Neural cell (in vitro differentiated cells): ENCODE results near the gene FSD1L. TPM values are rescaled to one million over a fixed set of nuclear protein-coding genes. Genes with fewer than 3 reads are reported as not detected.

Source experiments
- H2AFZ ChIP-seq: fragments of 200-600, 300-800 bp; sonication (generic), shearing (Covaris generic); 2 replicates; pipeline ENCODE4 v1.6.0; 2014; ENCODE audit warnings: low read depth, mild to moderate bottlenecking, antibody characterized with exemption, low read length, moderate library complexity
- H3F3A ChIP-seq: fragments of 200-600 bp; shearing (Covaris generic); 2 replicates; pipeline ENCODE4 v1.6.1; 2016; ENCODE audit warnings: mild to moderate bottlenecking, moderate library complexity, mixed read lengths, antibody characterized with exemption, low read length; ENCODE audit not compliant: insufficient read depth, poor library complexity, severe bottlenecking
- H3K27ac ChIP-seq: fragments of 200-600, 300-800 bp; sonication (generic), shearing (Covaris generic); 2 replicates; pipeline ENCODE4 v1.5.1; 2014; ENCODE audit warnings: mild to moderate bottlenecking, low read length, moderate library complexity
- H3K27me3 ChIP-seq: fragments of 300-800, 200-600 bp; sonication (generic), shearing (Covaris generic); 2 replicates; pipeline ENCODE4 v1.6.0; 2014; ENCODE audit warnings: mild to moderate bottlenecking, low read depth, low read length, moderate library complexity; ENCODE audit not compliant: insufficient read depth
- H3K36me3 ChIP-seq: fragments of 300-800, 200-600 bp; sonication (generic), shearing (Covaris generic); 2 replicates; pipeline ENCODE4 v1.5.1; 2014; ENCODE audit warnings: mild to moderate bottlenecking, antibody characterized with exemption, low read length, moderate library complexity; ENCODE audit not compliant: insufficient read depth
- H3K4me2 ChIP-seq: fragments of 300-800, 200-600 bp; sonication (generic), shearing (Covaris generic); 2 replicates; pipeline ENCODE4 v1.6.0; 2014; ENCODE audit warnings: mild to moderate bottlenecking, low read length
- H3K4me3 ChIP-seq: fragments of 300-800, 200-600 bp; sonication (generic), shearing (Covaris generic); 2 replicates; pipeline ENCODE4 v1.5.1; 2014; ENCODE audit warnings: mild to moderate bottlenecking, low read length, moderate library complexity
- H3K79me2 ChIP-seq: fragments of 200-600 bp; shearing (Covaris generic); replicated peaks from 2 replicates; pipeline ENCODE4 v1.6.0; 2014; ENCODE audit warnings: mild to moderate bottlenecking, low read length, moderate library complexity; ENCODE audit not compliant: insufficient read depth
- H3K9ac ChIP-seq: fragments of 300-800, 200-600 bp; sonication (generic), shearing (Covaris generic); 2 replicates; pipeline ENCODE4 v1.6.1; 2016; ENCODE audit warnings: mild to moderate bottlenecking, low read length, mixed read lengths
- H3K9me2 ChIP-seq: fragments of 200-600 bp; shearing (Covaris generic); 2 replicates; pipeline ENCODE4 v1.6.1; 2016; ENCODE audit warnings: mild to moderate bottlenecking, low read length, mixed read lengths; ENCODE audit not compliant: insufficient read depth
- H3K9me3 ChIP-seq: fragments of 200-600, 300-800 bp; sonication (generic), shearing (Covaris generic); 2 replicates; pipeline ENCODE4 v1.6.1; 2016; ENCODE audit warnings: mild to moderate bottlenecking, mixed run types, low read length, moderate library complexity, mixed read lengths
- H4K20me1 ChIP-seq: fragments of 200-600 bp; shearing (Covaris generic); 2 replicates; pipeline ENCODE4 v1.6.1; 2016; ENCODE audit warnings: mild to moderate bottlenecking, mixed run types; ENCODE audit not compliant: insufficient read depth
- CTCF ChIP-seq: fragments of 450-650 bp; IDR thresholded peaks from 2 replicates; pipeline ENCODE4 v1.5.1; 2014; ENCODE audit warnings: antibody characterized with exemption, mild to moderate bottlenecking, moderate library complexity; ENCODE audit not compliant: poor library complexity, severe bottlenecking
- EP300 ChIP-seq: fragments of 450-650 bp; conservative IDR thresholded peaks from 2 replicates; pipeline ENCODE4 v1.6.1; 2014; ENCODE audit warnings: antibody characterized with exemption, mild to moderate bottlenecking, moderate library complexity; ENCODE audit not compliant: poor library complexity, severe bottlenecking
- EZH2 ChIP-seq: fragments of 200-600, 300-800 bp; shearing (Covaris generic), sonication (generic); IDR thresholded peaks from 2 replicates; pipeline ENCODE4 v1.6.1; 2014; ENCODE audit warnings: antibody characterized with exemption, low read length, borderline replicate concordance, mild to moderate bottlenecking; ENCODE audit not compliant: insufficient read depth, poor library complexity, severe bottlenecking
- MXI1 ChIP-seq: fragments of 450-650 bp; conservative IDR thresholded peaks from 2 replicates; pipeline ENCODE4 v1.6.1; 2014; ENCODE audit warnings: antibody characterized with exemption, mild to moderate bottlenecking; ENCODE audit not compliant: poor library complexity, severe bottlenecking
- POLR2AphosphoS5 ChIP-seq: IDR thresholded peaks from 2 replicates; pipeline ENCODE4 v1.6.1; 2012
- RAD21 ChIP-seq: fragments of 450-650 bp; conservative IDR thresholded peaks from 2 replicates; pipeline ENCODE4 v1.6.1; 2014; ENCODE audit warnings: antibody characterized with exemption, mild to moderate bottlenecking, moderate library complexity
- SMC3 ChIP-seq: fragments of 450-650 bp; conservative IDR thresholded peaks from 2 replicates; pipeline ENCODE4 v1.6.1; 2014; ENCODE audit warnings: antibody characterized with exemption, mild to moderate bottlenecking, moderate library complexity; ENCODE audit not compliant: poor library complexity
- TAF1 ChIP-seq: IDR thresholded peaks from 2 replicates; pipeline ENCODE4 v1.6.1; 2012; ENCODE audit warnings: low read depth
- polyA plus RNA-seq: library from polyadenylated mRNA; depleted of rRNA; stranded (reverse); fragments of >200 nt; gene quantifications from 2 replicates; pipeline ENCODE4 v1.2.3, GENCODE V29; 2014
- TF ChIP-seq, protein P1 (sequence below): IDR thresholded peaks from 2 replicates; pipeline ENCODE4 v1.6.1; 2012; ENCODE audit warnings: borderline replicate concordance

Gene FSD1L
- polyA plus RNA-seq, 1 donor from 2014 or later = 42.8 TPM

- Histone ChIP-seq H3K27ac (no peak overlapping the region), H2AFZ (no peak overlapping the region), H3K36me3 (no peaks in the 10 kb centered on the region)
These were observed 27.8 kb upstream of the FSD1L start for GRCh38 chr9:105419816-105420597.

DNA sequence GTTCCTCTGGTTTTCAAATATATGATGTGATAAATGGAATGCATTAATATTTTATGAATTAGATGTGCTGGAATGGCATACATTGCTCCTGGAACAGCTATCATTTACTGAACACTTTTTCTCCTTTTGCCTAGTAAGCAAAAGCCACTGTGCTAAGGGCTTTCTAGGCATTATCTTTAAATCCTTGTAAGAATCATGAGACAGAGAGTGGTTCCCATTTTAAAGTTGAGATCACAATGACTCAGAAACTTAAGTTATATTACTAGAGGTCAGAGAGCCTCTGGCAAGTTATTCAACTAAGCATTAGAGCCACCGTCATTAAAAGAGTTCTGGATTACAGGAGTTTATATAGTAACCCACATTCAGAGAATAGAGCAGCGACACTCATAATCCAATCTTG, 26.7 kb upstream of the FSD1L start:
- Histone ChIP-seq H3K4me2 (no peak overlapping the region), H3K79me2 (no peaks in the 10 kb centered on the region), H4K20me1 (no peaks in the 10 kb centered on the region), H2AFZ (no peak overlapping the region), H3K9me2 (no peaks in the 10 kb centered on the region), H3K27me3 (no peaks in the 10 kb centered on the region), H3K27ac (no peak overlapping the region), H3K9me3 (no peaks in the 10 kb centered on the region), H3K4me3 (no peak overlapping the region), H3K36me3 (no peaks in the 10 kb centered on the region), H3F3A (no peaks in the 10 kb centered on the region), H3K9ac (no peak overlapping the region)
- TF ChIP-seq EP300 = no peak
- no peak for TF ChIP-seq SMC3
- TF ChIP-seq POLR2AphosphoS5 = no peak
- no peak for TF ChIP-seq RAD21
- TF ChIP-seq, protein P1, sequence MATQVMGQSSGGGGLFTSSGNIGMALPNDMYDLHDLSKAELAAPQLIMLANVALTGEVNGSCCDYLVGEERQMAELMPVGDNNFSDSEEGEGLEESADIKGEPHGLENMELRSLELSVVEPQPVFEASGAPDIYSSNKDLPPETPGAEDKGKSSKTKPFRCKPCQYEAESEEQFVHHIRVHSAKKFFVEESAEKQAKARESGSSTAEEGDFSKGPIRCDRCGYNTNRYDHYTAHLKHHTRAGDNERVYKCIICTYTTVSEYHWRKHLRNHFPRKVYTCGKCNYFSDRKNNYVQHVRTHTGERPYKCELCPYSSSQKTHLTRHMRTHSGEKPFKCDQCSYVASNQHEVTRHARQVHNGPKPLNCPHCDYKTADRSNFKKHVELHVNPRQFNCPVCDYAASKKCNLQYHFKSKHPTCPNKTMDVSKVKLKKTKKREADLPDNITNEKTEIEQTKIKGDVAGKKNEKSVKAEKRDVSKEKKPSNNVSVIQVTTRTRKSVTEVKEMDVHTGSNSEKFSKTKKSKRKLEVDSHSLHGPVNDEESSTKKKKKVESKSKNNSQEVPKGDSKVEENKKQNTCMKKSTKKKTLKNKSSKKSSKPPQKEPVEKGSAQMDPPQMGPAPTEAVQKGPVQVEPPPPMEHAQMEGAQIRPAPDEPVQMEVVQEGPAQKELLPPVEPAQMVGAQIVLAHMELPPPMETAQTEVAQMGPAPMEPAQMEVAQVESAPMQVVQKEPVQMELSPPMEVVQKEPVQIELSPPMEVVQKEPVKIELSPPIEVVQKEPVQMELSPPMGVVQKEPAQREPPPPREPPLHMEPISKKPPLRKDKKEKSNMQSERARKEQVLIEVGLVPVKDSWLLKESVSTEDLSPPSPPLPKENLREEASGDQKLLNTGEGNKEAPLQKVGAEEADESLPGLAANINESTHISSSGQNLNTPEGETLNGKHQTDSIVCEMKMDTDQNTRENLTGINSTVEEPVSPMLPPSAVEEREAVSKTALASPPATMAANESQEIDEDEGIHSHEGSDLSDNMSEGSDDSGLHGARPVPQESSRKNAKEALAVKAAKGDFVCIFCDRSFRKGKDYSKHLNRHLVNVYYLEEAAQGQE = no peak
- TF ChIP-seq MXI1 = no peak
- no peak for TF ChIP-seq EZH2

More at GRCh38 chr9:105419816-105420597, 27.8 kb upstream of the FSD1L start:
- Histone ChIP-seq H3K79me2 (no peaks in the 10 kb centered on the region), H3K9me3 (no peaks in the 10 kb centered on the region), H3K9ac (no peak overlapping the region), H3F3A (no peaks in the 10 kb centered on the region), H4K20me1 (no peaks in the 10 kb centered on the region), H3K27me3 (no peaks in the 10 kb centered on the region), H3K4me3 (no peak overlapping the region), H3K9me2 (no peaks in the 10 kb centered on the region), H3K4me2 (no peak overlapping the region)
- TF ChIP-seq POLR2AphosphoS5 = no peak
- no peak for TF ChIP-seq CTCF
- no peak for TF ChIP-seq MXI1
- TF ChIP-seq EZH2 = no peak
- TF ChIP-seq RAD21 = no peak
- TF ChIP-seq SMC3 = no peak
- TF ChIP-seq TAF1 = no peak
- TF ChIP-seq, protein P1 = no peak
- TF ChIP-seq EP300 = no peak
